HS-27A (cell line): ENCODE measurements around the gene UBR1.
"Not testable (repeated sequence)": the region's sequence is repeated elsewhere in the genome, so short reads cannot be mapped to it uniquely, and the experiment has no call there.

Source experiments
- DNase-seq: peaks from one replicate; pipeline ENCODE4 v3.0.0-alpha.2; 2012; ENCODE audit warnings: low read depth, missing footprints

Gene UBR1

DNA sequence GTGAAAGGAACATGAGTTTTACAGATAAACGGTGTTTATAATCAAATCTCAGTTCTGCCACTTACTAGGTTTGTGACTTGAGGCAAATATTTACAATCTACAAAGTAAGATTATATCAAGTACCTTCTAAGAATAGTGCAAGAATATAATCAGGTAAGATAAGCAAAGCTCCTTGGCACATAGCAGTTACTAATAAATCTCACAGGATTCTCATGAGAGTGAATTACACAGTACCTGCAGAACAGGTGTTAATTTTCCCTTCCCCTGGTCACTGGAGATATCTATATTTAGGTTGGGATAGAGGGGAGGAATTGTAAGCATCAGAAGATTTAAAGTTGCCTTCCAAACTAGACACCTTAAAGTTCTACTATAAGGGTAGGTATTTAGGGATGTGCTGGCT lies 53.0 kb downstream of the UBR1 start:
- DNase-seq, result no peak

DNA sequence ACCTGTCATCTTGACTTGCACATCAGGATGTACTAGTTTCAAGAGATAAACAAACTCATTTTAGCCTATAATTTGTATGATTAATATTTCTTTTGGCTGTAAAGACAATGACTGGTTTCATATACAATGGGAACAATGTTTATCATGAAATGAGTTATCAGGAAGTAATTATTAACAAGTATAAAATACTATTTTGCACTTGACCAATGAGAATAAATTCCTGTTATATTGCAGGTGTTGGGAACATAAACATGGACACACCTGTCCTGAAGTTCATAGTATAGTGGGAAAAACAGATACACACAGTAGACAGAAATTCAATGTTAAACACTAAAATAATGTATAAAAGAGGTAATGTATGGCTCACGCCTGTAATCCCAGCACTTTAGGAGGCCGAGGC lies 56.9 kb downstream of the UBR1 start:
- DNase-seq, result no peak

GRCh38 chr15:43046484-43046883 lies 59.4 kb downstream of the UBR1 start:
- no peak for DNase-seq

- no peak for DNase-seq
Measured at GRCh38 chr15:43042885-43043284, 63.0 kb downstream of the UBR1 start.

- DNase-seq, result not testable (repeated sequence)
Measured at GRCh38 chr15:43041085-43041484, 64.8 kb downstream of the UBR1 start.

DNA sequence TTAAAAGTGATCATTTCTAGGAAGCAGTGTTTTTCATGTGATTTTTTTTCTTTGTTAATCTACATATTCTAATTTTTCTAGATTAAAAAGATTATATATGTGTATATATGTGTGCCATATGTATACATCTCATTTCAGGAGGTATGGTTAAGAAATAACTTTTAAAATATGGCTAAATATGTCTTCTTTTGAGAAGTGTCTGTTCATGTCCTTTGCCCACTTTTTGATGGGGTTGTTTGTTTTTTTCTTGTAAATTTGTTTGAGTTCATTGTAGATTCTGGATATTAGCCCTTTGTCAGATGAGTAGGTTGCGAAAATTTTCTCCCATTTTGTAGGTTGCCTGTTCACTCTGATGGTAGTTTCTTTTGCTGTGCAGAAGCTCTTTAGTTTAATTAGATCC lies 70.6 kb downstream of the UBR1 start:
- DNase-seq, result not testable (repeated sequence)

DNA sequence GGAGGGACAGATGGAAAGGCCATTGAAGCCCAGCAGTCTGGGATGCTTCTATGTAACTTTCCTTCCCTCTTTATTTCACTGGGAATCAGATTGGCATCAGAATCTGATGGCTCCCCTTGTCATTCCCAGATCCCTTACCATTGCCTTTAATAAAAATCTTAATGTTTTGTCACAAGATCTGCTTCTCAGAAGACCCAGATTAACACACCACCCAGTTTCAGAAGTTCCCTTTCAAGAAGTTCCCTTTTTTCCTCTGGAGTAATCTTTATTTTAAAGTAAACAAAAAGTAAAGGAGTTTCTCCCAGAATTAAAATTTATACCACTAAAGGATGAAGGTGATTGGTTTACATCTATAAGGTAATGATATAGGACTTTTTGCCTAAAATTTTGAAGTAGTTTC lies 76.4 kb downstream of the UBR1 start:
- no peak for DNase-seq

DNA sequence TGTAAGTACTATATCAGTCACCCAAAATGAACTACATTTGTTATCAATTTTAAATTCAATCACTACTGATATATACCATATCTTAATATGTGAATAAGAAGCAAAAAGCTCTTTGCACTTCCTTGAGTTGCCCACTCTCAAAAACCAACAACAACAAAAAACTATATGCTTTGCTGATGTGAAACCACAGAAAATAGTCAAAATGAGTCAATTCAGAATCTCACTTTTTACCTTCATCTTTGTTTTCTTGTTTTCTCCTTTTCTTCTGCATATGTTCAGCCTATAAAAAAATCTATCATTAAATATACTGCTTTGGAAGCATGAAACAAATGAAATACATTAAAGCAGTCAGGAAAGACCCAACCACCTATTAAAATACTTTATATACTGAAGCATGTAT lies 80.7 kb downstream of the UBR1 start:
- no peak for DNase-seq

GRCh38 chr15:43014671-43015070 lies 91.2 kb downstream of the UBR1 start:
- DNase-seq, result not testable (repeated sequence)

GRCh38 chr15:43009206-43009605 lies 96.6 kb downstream of the UBR1 start:
- no peak for DNase-seq

GRCh38 chr15:43008150-43008549 lies 97.7 kb downstream of the UBR1 start:
- DNase-seq, result no peak

GRCh38 chr15:43007551-43007950 lies 98.3 kb downstream of the UBR1 start:
- no peak for DNase-seq

DNA sequence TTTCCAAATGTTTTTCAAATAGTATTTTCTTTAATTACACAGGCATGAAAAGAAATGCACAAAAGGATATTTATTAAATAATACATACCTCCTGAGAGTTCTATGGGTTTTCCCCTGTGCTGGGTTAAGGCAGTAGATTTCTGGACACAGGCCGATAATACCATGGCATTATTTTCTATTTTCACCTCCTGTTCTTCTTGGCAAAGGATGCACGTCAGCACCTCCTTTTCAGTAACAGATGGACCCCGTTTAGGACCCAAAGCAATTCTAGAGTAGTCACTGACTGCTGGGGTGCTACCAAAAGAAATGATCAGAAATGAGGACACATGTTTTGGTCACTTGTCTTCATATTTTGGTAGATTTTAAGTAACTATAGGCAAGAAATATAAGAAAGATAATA lies 98.8 kb downstream of the UBR1 start:
- no peak for DNase-seq

GRCh38 chr15:43004886-43005595 lies 100.8 kb downstream of the UBR1 start:
- not testable (repeated sequence) for DNase-seq

- no peak for DNase-seq
Measured at GRCh38 chr15:42999201-42999779, 106.5 kb downstream of the UBR1 start.

DNA sequence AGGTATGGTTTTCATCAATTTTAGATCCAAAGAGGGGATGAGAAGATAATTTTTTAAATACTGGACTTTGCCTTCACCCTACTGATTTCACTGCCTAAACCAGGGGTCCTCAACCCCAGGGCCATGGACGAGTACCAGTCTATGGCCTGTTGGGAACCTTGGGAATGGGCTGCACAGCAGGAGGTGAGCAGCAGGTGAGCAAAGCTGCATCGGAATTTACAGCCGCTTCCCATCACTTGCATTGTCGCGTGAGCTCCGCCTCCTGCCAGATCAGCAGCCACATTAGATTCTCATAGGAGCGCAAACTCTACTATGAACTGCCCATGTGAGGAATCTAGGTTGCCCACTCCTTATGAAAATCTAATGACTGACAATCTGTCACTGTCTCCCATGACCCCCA lies 109.0 kb downstream of the UBR1 start:
- DNase-seq, result no peak

DNA sequence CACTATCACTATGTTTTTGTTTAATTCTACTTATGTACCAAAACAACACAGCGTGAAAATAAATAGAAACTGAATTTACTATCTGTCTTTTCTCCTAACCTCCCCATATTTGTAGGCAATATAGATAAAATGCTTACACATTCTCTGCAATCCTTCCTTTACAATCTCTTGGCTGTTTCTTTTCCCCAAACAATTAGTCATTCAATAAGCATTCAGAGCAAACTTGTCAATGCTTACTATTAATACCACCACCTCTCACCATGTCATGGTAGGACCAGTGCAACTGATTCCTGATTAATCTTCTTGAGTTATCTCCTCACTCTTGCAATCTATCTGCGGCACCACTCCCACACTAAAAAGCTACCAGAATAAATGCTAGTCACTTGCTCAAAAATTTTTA lies 111.3 kb downstream of the UBR1 start:
- DNase-seq, result peak; percentile 17

DNA sequence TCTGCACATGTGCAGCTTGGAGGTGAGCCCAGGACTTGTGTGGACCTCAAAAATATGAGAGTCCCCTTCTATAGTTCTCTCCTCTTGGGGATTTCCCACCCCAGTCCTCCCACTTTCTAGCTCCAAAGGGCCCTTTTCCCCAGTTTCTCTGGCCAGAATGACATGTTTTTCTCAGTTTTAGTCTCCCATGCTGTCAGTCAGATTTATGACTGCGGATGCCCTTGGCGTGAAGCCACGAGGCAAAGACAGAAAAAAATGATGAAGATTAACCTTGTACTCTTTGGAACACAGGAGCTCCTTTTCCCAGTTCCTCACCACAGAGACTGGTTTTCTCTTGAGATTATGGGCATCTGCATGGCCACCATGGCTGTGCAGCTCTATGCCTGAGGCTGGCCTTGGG lies 113.2 kb downstream of the UBR1 start:
- no peak for DNase-seq

DNA sequence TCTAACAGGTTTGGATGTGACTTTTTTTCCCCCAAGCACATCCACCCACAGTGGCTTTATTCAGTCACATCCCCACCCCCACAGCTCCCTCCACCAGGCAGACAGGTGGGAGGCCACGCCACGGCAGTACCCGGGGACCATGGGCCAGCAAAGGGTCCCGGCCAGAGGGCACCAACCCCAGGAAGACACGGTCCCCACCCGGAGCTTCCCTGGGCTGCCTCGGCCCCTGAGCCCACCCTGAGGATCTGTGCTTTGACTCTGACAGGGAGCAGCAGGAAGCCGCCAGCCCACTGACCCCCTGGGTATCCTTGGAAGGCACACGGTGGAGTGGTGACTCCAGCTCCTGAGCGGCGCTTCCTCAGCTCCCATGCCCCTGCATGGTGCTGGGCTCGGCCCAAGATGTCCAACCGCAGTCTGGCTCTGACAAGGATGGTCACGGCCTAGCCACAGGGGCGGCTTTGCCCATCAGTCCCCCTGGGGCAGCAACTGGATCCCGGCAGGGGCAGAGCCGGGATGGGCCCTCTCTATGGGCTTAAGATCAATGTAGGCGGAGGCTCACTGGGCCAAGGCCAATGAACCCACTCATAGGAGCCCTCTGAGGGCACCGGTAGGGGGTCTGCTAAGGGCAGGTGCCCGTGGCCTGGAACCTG lies 119.0 kb downstream of the UBR1 start:
- DNase-seq, result no peak

- DNase-seq, result no peak
Measured at GRCh38 chr15:42984493-42985034, 121.3 kb downstream of the UBR1 start.

DNA sequence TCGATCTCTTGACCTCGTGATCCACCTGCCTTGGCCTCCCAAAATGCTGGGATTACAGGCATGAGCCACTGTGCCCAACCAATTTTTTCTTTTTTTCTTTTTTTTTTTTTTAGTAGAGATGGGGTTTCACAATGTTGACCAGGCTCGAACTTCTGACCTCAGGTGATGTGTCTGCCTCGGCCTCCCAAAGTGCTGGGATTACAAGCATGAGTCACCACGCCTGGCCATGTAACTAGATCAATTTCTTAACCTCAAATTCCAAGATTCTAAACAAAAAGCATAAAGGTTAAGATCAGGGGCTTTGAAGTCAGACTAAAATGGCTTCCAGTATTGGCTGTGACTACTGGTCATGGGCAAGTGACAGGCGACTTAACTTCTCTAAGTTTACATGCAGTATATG lies 126.7 kb downstream of the UBR1 start:
- not testable (repeated sequence) for DNase-seq

GRCh38 chr15:42974202-42974862 lies 131.5 kb downstream of the UBR1 start:
- DNase-seq, result no peak

DNA sequence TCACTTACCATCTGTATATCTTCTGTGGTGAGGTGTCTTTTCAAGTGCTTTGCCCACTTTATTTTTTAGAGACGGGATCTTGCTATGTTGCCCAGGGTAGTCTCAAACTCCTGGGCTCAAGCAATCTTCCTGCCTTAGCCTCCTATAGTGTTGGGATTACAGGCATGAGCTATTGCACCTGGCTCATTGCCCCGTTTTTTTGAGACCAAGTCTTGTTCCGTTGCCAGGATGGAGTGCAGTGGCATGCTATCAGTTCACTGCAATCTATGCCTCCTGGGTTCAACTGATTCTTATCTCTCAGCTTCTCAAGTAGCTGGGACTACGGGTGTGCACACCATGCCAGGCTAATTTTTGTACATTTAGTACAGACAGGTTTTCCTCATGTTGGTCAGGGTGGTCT lies 132.7 kb downstream of the UBR1 start:
- DNase-seq, result no peak
